Vagina (tissue), 2 donors: Measurements from ENCODE around the gene SEC16A. TPM values are rescaled to one million over a fixed set of nuclear protein-coding genes. Genes with fewer than 3 reads are reported as not detected.

Experiments used
- DNase-seq, 2 donors: peaks; one replicate each; pipeline ENCODE4 v3.0.0-alpha.2; 2017; ENCODE audit errors: extremely low spot score in 2 of 2
- H3K27ac ChIP-seq: fragments of 200-600 bp; sonication (generic); one replicate; pipeline ENCODE4 v1.5.1; 2019
- H3K27me3 ChIP-seq: fragments of 200-600 bp; sonication (generic); one replicate; pipeline ENCODE4 v1.5.1; 2019
- H3K36me3 ChIP-seq, 2 donors: fragments of 200-600 bp; sonication (generic); one replicate each; pipeline ENCODE4 v1.5.1; 2017 to 2019
- H3K4me1 ChIP-seq: fragments of 200-600 bp; sonication (generic); one replicate; pipeline ENCODE4 v1.5.1; 2019
- H3K4me3 ChIP-seq, 2 donors: fragments of 200-600 bp; sonication (generic); 1 replicate in 1 of 2; 2 replicates in 1 of 2; pipeline ENCODE4 v1.5.1; 2016 to 2019
- H3K9me3 ChIP-seq: fragments of 200-600 bp; sonication (generic); one replicate; pipeline ENCODE4 v1.5.1; 2019
- POLR2A ChIP-seq, 2 donors: fragments of 450-650 bp; IDR thresholded peaks; one replicate each; pipeline ENCODE4 v1.6.1; 2017; ENCODE audit warnings: antibody characterized with exemption in 2 of 2, mild to moderate bottlenecking in 2 of 2, moderate library complexity in 2 of 2
- POLR2AphosphoS5 ChIP-seq, 2 donors: sonication (generic); formaldehyde crosslinking; IDR thresholded peaks; one replicate each; pipeline ENCODE4 v1.9.0; 2017; ENCODE audit warnings: antibody characterized with exemption in 2 of 2, mild to moderate bottlenecking in 2 of 2, low read depth in 1 of 2; ENCODE audit not compliant: insufficient read depth in 1 of 2
- intact Hi-C: fragments of 100-400 bp; cut with DNase I; formaldehyde crosslinking; loops from one replicate; pipeline ENCODE4 v1.15.1; 2023
- total RNA-seq: library from RNA; depleted of rRNA; stranded (reverse); fragments of >200 nt; gene quantifications from one replicate; pipeline ENCODE4 v1.2.3, GENCODE V29; 2016
- TF ChIP-seq, protein P1 (sequence below), 3 experiments: fragments of 450-650 bp in 2 of 3; fragments of 200-600 bp in 1 of 3; sonication (generic) in 1 of 3; IDR thresholded peaks; one replicate each; pipeline ENCODE4 v1.5.1; 2017 to 2019; ENCODE audit warnings: antibody characterized with exemption in 3 of 3, mild to moderate bottlenecking in 2 of 3, moderate library complexity in 2 of 3

Gene SEC16A
- total RNA-seq, 1 donor from 2014 or later = 52.3 TPM

DNA sequence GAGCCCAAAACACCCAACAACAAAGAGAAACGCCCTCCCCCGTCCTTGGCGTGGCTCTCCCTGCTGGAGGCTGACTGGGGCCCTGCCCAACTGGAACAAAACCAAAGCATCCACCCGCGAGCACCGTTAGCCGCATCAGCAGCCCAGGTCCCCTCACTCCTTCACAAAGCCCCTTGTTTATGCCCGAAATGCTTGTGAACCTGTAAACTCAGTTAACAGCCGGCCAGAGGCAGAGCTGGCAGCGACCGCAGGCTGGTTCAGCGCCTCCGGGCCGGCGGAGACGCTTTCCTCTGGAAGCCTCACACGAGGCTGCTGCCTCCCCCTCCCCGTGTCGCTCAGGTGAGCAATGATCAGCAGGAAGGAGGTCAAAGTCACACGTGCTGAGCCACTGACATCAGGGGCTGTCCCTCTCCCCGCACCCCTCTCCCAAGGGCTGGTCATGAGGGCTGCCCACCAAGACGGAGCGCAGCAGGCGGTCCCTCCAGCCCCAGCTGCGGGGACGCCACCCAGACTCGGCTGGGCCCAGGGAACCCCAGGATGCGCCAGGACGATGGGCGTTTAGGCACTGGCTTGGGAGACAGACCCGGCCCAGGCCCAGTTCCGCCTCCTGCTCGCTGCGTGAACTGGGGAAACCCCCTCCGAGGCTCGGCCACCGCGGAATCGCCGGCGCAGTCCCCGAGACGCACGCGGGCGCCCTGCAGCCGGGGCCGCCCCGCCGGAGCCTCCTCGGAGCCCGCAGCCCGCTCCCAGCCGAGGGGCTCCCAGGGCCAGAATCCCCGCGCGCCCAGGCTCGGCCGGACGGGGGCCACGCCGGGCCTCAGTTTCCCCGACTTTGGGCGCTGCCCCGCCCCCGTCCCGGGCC lies 83.4 kb downstream of the SEC16A start:
- H3K9me3 ChIP-seq = no peaks in the 10 kb centered on the region
- peak overlapping the region; percentile 31 for H3K27ac ChIP-seq
- H3K36me3 ChIP-seq = peaks cover 0 to 36% of the 10 kb centered on the region in 2 donors
- peaks cover 21% of the 10 kb centered on the region for H3K4me1 ChIP-seq
- H3K4me3 ChIP-seq = peak overlapping the region; percentile 92 to 96
- H3K27me3 ChIP-seq = no peaks in the 10 kb centered on the region
- TF ChIP-seq, protein P1, sequence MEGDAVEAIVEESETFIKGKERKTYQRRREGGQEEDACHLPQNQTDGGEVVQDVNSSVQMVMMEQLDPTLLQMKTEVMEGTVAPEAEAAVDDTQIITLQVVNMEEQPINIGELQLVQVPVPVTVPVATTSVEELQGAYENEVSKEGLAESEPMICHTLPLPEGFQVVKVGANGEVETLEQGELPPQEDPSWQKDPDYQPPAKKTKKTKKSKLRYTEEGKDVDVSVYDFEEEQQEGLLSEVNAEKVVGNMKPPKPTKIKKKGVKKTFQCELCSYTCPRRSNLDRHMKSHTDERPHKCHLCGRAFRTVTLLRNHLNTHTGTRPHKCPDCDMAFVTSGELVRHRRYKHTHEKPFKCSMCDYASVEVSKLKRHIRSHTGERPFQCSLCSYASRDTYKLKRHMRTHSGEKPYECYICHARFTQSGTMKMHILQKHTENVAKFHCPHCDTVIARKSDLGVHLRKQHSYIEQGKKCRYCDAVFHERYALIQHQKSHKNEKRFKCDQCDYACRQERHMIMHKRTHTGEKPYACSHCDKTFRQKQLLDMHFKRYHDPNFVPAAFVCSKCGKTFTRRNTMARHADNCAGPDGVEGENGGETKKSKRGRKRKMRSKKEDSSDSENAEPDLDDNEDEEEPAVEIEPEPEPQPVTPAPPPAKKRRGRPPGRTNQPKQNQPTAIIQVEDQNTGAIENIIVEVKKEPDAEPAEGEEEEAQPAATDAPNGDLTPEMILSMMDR (IDR thresholded peaks at IDR 0.05) = no peak
- no peak for TF ChIP-seq POLR2A (IDR thresholded peaks at IDR 0.05)
- no peak for TF ChIP-seq POLR2AphosphoS5 (IDR thresholded peaks at IDR 0.05; ENCODE audit: insufficient read depth in 1 of 2, low read depth in 1 of 2)
- DNase-seq = no peak
- intact Hi-C loops = loop anchor here (10.0 kb wide), 1 partner anchor 85 kb away; no protein-coding TSS in a partner anchor

DNA sequence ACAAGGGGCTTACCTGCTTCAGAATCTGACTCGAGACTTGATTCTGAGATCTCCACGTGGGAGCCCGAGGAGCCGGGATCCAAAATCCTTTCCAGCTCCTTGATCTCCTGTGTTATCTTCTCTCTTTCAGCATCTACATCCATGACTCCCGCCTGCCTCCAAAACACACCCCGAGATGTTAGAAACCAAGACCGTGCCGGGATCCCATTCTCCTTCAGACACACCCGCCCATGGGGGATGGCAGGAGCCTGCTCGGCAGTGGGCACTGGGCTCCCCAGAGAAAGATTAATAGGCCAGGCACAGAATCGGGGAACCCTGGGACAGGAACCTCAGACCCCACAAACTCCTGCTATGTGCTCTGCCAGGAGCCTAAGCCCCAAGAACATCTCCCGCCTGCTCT lies 84.6 kb downstream of the SEC16A start:
- DNase-seq = no peak
- H3K27ac ChIP-seq = no peak overlapping the region
- H3K4me1 ChIP-seq = peaks cover 21% of the 10 kb centered on the region
- H3K36me3 ChIP-seq = peaks cover 0 to 47% of the 10 kb centered on the region in 2 donors
- H3K27me3 ChIP-seq = no peaks in the 10 kb centered on the region
- intact Hi-C loops = no loop called here
- no peak overlapping the region for H3K4me3 ChIP-seq
- TF ChIP-seq POLR2A (IDR thresholded peaks at IDR 0.05) = no peak
- TF ChIP-seq POLR2AphosphoS5 (IDR thresholded peaks at IDR 0.05; ENCODE audit: insufficient read depth in 1 of 2, low read depth in 1 of 2) = no peak
- TF ChIP-seq, protein P1 (IDR thresholded peaks at IDR 0.05) = no peak
- H3K9me3 ChIP-seq = no peaks in the 10 kb centered on the region

DNA sequence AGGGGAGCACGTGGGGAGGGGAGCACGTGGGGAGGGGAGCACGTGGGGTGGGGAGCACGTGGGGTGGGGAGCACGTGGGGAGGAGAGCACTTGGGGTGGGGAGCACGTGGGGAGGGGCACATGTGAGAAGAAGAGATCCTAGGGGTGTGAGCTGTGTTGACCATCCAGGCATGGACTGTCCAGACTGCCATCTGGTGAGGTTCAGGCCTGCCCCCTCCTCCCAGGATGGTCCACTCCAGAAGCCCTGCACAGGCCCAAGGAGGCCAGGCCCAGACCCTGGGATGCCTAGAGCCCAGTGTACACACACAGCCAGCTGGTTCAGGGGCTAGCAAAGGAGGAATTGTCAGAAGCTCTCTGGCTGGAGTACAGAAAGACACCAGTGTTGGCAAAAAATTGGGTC lies 85.2 kb downstream of the SEC16A start:
- TF ChIP-seq POLR2AphosphoS5 (IDR thresholded peaks at IDR 0.05; ENCODE audit: insufficient read depth in 1 of 2, low read depth in 1 of 2) = no peak
- H3K4me3 ChIP-seq = no peak overlapping the region
- no peaks in the 10 kb centered on the region for H3K9me3 ChIP-seq
- intact Hi-C loops = no loop called here
- H3K36me3 ChIP-seq = peaks cover 0 to 53% of the 10 kb centered on the region in 2 donors
- no peak for DNase-seq
- H3K27ac ChIP-seq = no peak overlapping the region
- H3K27me3 ChIP-seq = no peaks in the 10 kb centered on the region
- H3K4me1 ChIP-seq = peaks cover 21% of the 10 kb centered on the region

DNA sequence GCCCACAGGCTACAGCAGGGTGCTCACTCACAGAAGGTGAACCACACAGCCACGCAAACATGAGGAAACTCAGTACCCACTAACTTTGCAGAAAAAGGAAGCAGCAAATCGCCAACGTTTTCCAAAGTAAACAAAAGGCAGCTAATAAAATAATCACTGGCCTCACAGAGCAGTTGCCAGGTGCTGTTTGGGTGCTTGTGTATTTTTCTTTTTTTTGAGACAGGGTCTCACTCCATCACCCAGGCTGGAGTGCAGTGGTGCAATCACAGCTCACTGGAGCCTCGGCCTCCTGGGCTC lies 86.7 kb downstream of the SEC16A start:
- Histone ChIP-seq H3K4me1 (peaks cover 21% of the 10 kb centered on the region), H3K27me3 (no peaks in the 10 kb centered on the region), H3K36me3 (peaks cover 0 to 68% of the 10 kb centered on the region in 2 donors)

DNA sequence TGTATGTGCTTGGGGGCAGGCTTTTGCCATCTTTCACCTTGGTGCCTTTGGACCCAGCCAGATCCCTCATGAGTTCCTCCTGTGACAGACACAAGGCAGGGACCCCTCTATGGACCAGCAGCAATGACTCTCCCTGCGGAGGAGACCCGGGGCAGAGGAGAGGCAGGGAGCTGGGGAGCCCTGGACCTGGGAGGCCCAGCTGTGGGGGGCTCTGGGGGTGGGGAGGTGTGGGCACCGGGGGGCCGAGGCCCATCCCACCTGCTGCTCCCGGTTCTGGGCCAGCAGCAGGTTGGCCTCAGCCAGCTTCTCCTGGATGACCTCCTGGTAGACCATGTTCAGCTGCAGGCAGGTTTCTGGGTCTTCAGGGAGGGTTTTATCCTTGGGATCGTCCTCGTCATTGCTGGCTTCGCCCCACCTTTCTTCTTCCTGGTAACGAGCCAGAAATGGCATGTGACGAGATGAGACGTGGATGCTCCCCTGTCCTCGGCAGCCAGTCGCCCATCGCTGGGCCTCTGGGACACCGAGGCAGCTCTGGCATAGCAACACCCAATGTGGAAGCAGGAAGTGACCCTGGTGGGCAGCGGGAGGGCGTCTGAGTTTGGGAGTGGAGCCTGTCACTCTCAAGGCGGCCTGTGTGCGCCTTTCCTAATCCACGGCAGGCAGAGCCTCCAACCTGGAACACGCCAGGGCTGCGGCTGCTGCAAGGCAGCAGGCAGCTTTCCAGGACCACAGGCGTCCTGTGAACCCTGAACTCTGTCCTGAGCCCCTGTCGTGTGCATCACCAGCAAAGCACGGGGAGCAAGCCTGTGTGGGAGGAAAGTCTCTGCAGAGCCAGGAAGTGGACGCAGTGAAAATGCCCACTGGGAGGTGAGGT lies 87.3 kb downstream of the SEC16A start:
- TF ChIP-seq POLR2AphosphoS5 (IDR thresholded peaks at IDR 0.05; ENCODE audit: insufficient read depth in 1 of 2, low read depth in 1 of 2) (no peak), POLR2A (IDR thresholded peaks at IDR 0.05) (no peak)
- TF ChIP-seq, protein P1 (IDR thresholded peaks at IDR 0.05) = no peak
- Histone ChIP-seq H3K27ac (no peak overlapping the region), H3K36me3 (peaks cover 0 to 72% of the 10 kb centered on the region in 2 donors), H3K4me1 (peaks cover 18% of the 10 kb centered on the region), H3K9me3 (no peaks in the 10 kb centered on the region), H3K4me3 (no peak overlapping the region), H3K27me3 (no peaks in the 10 kb centered on the region)
- intact Hi-C loops = no loop called here
- DNase-seq = no peak

More for the DNA sequence above, 86.7 kb downstream of the SEC16A start:
- Histone ChIP-seq H3K4me3 (no peak overlapping the region), H3K9me3 (no peaks in the 10 kb centered on the region), H3K27ac (no peak overlapping the region)
- TF ChIP-seq POLR2AphosphoS5 (IDR thresholded peaks at IDR 0.05; ENCODE audit: insufficient read depth in 1 of 2, low read depth in 1 of 2) (no peak), POLR2A (IDR thresholded peaks at IDR 0.05) (no peak)
- TF ChIP-seq, protein P1 (IDR thresholded peaks at IDR 0.05) = no peak
- intact Hi-C loops = no loop called here
- no peak for DNase-seq
